HG02970 (cell line): ENCODE data around the gene STK32B.

Source experiments
- ATAC-seq: cut with Tn5 transposase; IDR thresholded peaks from one replicate; pipeline ENCODE4 v1.9.1; 2021; ENCODE audit warnings: mild to moderate bottlenecking, moderate library complexity, moderate number of reproducible peaks; ENCODE audit not compliant: unreplicated experiment, low FRiP score

Gene STK32B

DNA sequence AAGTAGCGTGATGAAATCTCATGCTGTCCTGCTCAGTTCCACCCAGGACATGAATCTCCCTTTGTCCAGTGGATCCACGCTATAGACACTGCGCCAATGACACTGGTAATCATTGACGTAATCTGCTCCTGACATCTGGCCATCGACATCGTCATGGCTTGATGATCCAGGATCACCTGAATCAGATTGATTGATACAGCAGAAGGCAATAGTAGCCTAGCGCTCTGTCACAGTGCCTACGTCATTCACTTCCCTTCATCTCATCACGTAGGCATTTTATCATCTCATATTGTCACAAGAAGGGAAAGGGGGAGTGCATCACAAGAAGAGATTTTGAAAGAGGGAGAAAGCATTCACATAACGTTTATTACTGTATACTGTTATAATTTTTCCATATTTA is 68.8 kb downstream of the STK32B start:
- no peak for ATAC-seq

DNA sequence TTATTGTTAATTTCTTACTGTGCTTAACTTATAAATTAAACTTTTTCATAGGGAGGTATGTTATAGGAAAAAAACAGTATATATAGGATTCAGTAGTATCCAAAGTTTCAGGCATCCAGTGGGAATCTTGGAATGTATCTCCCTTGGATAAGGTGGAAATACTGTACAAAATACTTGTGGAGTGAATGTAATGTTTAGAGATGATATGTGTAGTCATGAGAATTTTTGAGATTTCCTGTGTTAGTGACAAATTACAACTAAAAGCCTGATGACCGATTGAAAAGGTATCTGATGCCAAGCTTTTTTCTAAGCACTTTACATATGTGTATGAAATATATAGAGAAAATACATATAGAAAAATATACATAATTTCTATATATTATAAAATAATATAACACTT is 69.2 kb downstream of the STK32B start:
- no peak for ATAC-seq

DNA sequence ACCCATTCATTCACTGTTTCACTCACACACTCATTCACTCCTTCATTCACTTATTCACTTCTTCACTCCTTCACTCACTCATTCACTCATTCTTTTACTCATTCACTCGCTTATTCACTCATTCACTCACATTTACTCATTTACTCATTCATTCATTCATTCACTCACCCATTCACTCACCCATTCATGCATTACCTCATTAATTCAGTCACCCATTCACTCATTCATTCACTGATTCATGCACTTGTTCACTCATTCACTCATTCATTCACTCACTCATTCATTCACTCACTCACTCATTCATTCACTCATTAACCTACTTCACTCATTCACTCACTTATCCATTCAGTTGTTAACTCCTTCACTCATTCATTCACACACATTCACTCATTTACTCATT is 70.8 kb downstream of the STK32B start:
- ATAC-seq, result no peak

DNA sequence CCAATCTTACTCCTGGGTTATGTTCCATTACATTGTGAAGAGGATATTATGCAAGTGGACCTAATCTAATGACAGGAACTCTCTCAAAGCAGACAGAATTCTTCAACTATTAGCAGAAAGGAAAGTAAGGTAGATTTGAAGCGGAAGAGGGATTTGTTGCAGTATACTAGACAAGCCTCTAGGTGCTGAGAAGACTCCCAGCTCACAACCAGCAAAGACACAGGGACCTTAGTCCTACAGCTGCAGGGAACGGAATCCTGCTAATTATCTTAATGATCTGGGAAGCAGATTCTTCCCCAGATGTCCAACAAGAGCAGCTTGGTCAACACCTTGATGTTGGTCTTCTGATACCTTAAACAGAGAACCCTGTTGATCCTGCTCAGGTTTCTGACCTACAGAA is 73.6 kb downstream of the STK32B start:
- ATAC-seq, result no peak

DNA sequence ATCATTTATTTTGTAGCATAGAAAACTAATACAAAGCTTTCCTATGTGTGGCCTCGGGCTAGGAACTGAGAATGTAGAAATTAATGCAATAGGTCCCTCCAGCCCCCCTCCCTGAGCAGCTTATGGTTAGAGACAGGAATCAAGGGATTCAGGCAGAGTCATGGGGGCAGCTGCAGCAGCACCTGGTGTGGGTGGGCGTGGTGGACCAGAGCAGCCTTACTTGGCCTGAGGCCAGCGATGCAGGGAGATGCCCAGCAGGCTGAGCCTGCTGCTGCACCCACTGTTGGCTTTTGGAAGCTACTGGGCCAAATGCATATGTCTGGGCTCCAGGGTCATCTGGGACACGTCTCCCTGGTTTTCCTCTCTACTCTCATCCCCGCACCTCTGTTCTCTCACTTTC is 74.0 kb downstream of the STK32B start:
- no peak for ATAC-seq

DNA sequence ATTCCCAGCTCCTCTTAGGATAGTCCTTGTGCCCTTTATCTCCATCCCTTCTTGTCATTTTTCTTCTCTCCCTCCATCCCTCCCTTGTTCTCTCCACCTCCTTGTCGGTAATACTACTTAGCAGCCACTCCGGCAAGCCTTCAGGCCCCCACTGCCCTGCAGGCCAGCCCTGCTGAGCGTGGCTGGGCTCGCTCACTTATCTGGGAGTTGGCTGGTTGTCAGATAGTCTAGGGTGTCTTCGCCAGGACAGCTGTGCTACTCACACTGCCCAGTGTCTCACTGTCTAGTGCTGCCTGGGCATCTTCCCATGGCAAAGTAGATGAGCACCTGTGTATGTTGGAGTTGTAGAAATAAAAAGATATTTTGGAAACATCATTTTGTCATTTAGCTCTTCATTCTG is 75.0 kb downstream of the STK32B start:
- ATAC-seq, result no peak

DNA sequence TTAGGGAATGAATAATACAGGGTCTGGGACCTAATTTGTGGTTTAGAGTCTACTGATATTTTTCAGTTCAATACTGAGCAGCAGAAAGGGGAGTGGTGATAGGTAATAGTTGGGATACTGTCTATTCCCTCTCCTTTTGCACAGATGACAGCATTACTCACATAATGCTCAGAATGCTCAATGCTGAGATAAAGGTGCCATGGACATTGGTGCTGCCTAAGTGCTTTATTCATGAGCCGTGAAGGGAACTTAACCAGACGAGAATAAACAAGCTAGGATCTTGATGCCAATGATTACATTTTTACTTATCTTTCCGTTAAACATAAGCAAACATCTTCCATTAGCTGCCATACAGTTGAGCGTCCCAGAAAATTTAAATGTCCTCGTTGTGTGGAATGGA is 75.6 kb downstream of the STK32B start:
- no peak for ATAC-seq

DNA sequence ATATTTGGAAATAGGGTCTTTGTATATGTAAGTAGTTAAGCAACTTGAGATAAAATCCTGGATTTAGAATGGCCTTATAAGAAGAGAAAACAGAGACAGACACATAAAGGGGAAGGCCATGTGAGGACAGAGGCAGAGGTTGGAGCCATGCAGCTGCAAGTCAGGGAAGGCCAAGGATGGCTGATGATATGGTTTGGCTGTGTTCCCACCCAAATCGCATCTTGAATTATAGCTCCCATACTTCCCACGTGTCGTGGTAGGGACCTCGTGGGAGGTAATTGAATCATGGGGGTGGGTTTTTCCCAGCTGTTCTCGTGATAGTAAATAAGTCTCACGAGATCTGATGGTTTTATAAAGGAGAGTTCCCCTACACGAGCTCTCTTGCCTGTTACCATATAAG is 76.3 kb downstream of the STK32B start:
- no peak for ATAC-seq

DNA sequence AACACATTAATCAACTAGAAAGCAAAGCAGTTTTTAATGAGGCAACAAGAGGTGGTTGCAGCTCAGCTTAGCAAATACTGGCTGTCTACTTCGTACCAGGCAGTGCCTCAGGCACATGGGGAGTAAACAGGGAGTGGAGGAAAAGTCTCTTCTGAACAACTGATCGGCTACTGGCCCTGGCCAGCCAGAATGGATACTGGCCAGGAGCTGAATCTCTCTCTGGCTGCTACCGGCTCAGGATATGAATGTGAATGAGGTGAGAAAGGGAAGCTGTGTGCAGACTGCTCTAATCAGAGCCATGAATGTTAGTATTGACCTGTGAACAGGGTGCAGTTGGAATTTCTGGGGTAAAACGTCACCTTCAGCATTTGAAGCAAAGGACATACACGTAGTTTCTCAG is 77.3 kb downstream of the STK32B start:
- ATAC-seq, result no peak

DNA sequence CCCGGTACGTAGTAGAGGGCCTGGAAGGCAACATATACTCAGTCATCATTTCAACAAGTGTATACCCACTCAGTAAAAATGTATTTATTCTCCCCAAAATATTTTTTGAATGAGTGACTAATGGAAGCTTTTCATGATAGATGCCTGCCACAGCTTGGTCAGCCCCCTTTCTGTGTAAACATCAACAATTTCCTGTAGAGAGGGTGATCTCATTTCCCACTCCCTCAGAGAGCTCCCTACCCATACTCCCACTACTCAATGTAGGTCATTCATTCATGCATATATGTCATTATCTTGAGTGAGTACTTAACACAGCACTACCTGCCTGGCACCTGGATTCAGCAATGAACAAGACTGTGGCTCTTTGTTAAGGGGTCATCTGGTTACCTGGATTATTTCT is 81.9 kb downstream of the STK32B start:
- ATAC-seq, result no peak

DNA sequence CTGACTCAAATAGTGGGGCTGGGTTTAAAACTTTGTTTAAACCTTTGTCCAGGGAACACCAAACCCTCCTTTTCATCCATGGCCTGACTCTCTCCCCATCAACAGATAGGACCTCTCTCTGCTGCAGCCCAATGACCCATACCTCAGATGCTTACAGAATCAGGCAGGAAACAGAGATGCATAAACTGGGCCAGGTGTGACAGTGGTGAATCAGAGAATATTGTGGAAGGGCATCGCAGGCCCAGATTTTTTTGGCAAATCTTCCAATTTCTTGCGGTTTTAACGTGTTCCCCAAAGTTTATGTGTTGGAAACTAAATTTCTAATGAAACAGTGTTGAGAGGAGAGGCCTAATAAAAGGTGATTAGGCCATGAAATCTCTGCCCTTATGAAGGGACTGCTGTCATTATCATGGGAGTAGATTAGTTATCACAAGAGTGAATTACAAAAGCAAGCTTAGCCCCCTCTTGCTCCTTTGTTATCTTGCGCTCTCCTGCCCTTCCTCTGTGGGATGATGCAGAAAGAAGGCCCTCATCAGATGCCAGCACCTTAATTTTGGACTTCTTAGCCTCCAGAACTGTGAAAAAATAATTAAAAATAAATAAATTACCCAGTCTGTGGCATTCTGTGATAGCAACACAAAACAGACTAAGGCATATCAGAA is 82.8 kb downstream of the STK32B start:
- ATAC-seq, result no peak

DNA sequence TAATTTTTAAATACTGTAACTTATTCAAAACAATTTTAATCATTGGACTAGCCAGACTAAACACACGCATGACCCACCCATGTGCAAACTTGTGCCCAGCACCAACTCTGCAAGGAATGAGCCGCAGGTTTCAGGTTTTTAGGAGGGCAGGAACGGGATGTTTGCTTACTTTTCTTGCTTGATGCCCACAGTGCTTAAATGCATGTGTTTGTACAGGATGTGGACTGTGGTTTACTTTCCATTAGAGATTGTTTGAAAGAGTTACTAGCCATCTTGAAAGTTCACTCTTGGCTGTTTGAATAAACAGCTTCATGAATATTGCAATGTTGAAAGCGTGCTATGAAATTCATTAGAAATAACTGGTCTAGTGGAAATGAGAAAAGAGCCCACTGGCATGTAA is 83.3 kb downstream of the STK32B start:
- ATAC-seq, result no peak

DNA sequence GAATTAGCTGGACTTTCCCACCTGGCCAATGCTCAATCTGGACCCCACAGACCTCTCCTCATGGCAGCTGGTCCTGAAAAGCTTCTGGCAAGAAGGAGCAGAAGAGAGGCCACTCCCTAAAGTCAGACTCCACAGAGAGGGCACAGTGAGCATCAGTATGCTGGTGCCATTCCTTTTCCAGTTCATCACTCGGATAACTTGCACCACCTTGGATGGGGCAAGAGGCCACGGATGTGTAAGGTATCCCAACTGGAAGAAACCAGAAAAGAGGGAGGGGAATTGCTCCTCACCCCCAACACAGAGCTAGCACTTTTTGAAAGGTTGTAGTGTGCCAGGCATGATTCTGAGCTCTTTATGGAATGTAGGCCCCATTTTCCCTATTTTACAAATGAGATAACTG is 85.9 kb downstream of the STK32B start:
- no peak for ATAC-seq

DNA sequence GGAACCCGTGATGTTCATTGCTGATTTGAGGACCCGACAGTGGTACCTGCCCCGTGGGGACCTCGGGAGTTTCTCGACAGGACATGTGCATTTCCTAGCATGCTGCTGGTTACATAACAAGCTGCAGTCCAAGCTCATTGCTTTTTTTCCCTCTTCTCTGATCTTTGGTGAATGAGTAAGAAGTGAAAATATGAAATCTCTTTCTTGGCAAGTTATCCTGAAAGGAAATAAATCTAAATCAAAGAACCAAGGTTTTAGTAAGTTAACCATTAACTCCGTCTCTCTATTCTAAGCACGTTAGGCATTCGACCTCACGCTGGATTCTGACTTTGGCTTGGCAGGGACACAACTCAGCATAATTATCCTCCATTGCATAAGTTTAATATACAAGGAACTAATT is 86.6 kb downstream of the STK32B start:
- ATAC-seq, result no peak

DNA sequence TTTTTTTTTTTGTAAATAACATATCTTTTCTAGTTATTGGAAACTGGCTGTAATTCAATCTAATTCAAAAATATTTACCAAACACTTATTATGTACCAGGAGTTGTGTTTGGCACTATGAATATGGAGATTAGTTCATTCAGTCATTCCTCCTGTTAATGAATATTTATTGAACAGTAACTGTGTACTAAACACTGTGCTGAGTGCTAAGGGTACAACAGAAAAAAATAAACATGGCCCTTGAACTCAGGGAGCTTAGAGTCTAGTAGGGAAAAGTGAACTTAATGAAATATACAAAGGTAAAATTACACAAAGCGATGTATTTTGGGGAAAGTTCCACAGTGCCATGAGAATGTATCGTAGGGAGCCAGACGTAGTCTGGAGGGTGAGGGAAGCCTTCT is 87.1 kb downstream of the STK32B start:
- ATAC-seq, result no peak

DNA sequence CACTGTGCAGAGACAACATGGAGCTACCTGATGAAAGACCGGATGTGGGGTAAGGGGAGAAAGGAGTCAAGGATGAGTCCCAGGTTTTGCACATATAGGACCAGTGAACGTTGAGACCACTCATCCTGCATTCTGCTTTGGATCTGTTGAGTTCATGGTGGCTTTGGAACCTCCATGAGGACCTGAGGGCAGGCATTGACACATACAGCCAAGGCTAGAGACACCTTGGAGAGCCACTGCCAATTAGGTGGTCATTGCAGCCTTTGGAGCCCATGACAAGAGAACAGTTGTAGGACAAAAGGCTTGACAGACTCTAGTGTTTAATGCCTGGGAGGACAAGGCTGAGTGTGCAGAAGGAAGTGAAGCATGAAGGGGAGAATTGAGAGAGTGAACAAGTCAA is 87.9 kb downstream of the STK32B start:
- no peak for ATAC-seq

DNA sequence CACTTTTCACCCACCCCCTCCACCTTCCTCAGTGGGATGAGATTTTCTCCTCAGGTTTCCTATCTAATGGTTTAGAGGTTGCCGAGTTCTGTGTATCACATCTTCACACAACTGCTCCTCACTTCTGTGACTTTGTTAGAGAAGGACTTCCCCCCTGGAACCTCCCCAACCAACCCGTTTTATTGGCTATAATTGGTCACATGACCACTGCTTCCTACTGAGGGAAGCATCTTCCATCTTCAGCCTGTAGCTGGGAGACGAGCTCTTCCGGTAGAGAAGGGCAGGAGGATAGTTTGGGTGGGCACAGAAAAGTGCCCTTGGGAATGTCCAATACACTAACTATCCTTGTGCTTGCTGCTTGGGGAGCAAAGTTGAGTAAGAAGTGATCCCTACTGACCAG is 90.5 kb downstream of the STK32B start:
- ATAC-seq, result no peak

DNA sequence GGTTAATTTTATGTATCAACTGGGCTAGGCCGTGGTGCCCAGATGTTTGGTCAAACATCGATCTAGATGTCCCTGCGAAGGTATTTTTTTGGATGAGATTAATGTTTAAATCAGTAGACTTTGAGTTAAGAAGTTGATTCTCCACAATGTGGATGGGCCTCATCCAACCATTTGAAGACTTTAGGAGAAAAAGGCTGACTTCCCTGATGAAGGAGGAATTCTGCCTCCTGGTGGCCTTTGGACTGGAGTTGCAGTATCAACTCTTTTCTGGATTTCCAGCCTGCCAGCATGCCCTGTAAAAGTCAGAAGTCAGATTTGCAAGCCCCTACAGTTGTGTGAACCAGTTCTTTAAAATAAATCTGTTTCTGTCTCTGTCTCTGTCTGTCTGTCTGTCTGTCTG is 91.4 kb downstream of the STK32B start:
- ATAC-seq, result no peak

DNA sequence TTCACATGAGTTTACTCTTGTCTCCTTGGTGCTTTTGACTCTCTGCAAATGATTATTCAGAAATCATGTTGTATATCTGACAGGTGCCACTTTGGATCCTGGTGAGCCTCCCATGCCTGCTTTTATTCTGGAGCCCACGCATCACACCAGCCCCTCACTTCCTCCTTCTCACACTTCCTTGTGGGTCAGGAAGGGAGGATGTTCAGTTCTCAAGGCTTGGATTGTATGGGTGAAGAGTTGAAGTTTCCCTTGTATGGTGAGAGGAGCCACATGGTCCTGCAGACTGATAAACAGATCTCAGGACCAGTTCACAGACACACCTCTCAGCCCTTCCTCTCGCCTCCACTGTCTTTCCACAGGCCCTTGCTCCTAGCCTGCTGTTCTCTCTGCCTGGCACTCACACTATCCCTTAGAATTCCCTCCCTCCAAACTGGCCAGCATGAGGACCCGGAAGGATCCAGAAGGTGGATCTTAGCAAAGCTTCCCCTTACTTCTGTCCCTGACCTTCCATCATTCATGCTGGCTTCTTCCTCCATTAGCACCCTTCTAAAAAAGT is 92.1 kb downstream of the STK32B start:
- ATAC-seq, result no peak

DNA sequence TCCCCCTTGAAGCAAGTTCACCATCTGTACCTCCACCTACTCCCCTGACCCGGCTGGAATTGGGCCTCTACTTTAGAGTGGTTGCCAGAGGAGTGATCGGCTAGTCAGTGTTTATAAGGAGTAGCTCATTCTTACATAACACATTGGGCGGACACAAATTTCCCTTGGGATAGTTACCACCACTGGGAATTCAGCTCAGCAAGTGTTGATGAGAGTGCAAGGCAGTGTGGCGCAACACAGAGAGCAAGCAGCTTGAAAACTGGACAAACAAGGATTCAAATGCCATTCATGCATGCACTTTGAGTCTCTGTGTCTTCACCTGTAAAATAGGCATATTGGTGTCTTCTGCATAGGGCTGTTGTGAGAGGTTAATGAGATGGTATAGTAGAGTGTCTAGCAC is 92.7 kb downstream of the STK32B start:
- ATAC-seq, result no peak

DNA sequence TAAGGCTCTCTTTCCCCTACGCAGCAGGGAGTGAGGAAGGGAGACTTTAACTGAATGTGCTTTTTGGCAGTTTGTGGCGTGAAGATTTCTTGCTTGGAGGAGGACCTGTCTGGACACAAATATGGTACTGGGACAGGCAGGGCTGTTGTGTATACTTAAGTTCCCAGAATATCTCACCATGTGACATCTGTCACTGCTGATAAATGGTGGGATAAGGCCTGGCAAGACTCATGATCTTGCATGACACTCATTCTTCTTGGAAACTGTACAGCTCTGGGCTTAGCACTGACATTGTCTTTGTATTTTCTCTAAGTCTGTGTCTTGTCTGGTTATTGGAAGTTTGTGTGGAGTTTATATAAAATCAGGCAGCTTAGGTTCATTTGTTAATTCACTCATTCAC is 93.1 kb downstream of the STK32B start:
- no peak for ATAC-seq

DNA sequence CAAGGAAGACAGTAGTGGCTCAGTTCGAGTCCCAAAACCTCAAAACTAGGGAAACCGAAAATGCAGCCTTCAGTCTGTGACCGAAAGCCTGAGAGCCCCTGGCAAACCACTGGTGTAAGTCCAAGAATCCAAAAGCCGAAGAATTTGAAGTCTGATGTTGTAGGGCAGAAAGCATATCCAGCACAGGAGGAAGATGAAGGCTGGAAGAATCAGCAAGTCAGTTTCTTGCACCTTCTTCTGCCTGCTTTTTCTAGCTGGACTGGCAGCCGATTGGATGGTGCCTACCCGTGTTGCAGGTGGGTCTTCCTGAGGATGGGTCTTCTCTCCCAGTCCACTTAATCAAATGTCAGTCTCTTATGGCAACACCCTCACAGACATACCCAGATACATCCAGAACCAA is 95.0 kb downstream of the STK32B start:
- ATAC-seq, result no peak

DNA sequence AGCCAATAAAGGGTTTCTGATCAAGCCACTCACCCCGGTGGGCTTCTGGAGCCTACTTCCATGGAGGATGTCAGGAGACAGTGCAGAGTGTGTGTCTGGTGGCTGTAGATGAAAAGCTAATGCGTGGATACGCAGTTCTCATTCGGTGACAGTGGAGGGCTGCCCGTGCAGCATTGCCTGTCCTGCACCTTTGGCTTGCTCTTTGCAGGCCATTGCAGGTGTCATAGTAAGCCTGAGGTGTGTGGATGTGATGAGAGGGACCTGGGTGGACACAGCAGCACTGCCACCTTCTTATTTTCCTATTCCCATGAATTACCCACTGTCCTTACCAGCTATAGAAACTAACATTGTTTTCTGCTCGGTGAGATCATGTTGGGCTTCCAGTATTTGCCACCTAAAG is 101.2 kb downstream of the STK32B start:
- ATAC-seq, result no peak
